Mesendoderm (in vitro differentiated cells): ENCODE results near the gene CPA5.

Experiments used
- DNase-seq: peaks from one replicate; pipeline ENCODE4 v3.0.0; 2013
- H2AK5ac ChIP-seq: 2 replicates; pipeline ENCODE4 v1.6.1; 2013; ENCODE audit warnings: low read length, inconsistent platforms
- H2BK120ac ChIP-seq: 2 replicates; pipeline ENCODE4 v1.6.1; 2013; ENCODE audit warnings: low read depth, mild to moderate bottlenecking, low read length, moderate library complexity, mixed read lengths
- H2BK15ac ChIP-seq: replicated peaks from 2 replicates; pipeline ENCODE4 v1.6.1; 2013; ENCODE audit warnings: low read depth, mild to moderate bottlenecking, moderate library complexity
- H2BK5ac ChIP-seq: 2 replicates; pipeline ENCODE4 v1.6.1; 2013; ENCODE audit warnings: low read length, inconsistent platforms
- H3K18ac ChIP-seq: 2 replicates; pipeline ENCODE4 v1.6.1; 2013; ENCODE audit warnings: mild to moderate bottlenecking, low read length, mixed read lengths
- H3K23ac ChIP-seq: one replicate; pipeline ENCODE4 v1.6.1; 2013; ENCODE audit warnings: low read length
- H3K27ac ChIP-seq: 2 replicates; pipeline ENCODE4 v1.5.1; 2013; ENCODE audit warnings: low read depth, mild to moderate bottlenecking, inconsistent platforms, low read length, moderate library complexity
- H3K27me3 ChIP-seq: 2 replicates; pipeline ENCODE4 v1.6.1; 2013; ENCODE audit warnings: low read length, control low read depth, mild to moderate bottlenecking, inconsistent platforms; ENCODE audit not compliant: insufficient read depth, poor library complexity
- H3K36me3 ChIP-seq: 2 replicates; pipeline ENCODE4 v1.6.1; 2013; ENCODE audit warnings: low read length, inconsistent platforms; ENCODE audit not compliant: control insufficient read depth, insufficient read depth
- H3K4ac ChIP-seq: one replicate; pipeline ENCODE4 v1.6.1; 2013; ENCODE audit warnings: low read depth, mild to moderate bottlenecking, low read length, moderate library complexity
- H3K4me1 ChIP-seq: 2 replicates; pipeline ENCODE4 v1.6.1; 2013; ENCODE audit warnings: low read depth, low read length, inconsistent platforms; ENCODE audit not compliant: control insufficient read depth
- H3K4me2 ChIP-seq: 2 replicates; pipeline ENCODE4 v1.6.1; 2013; ENCODE audit warnings: low read length
- H3K4me3 ChIP-seq: 2 replicates; pipeline ENCODE4 v1.5.1; 2013; ENCODE audit warnings: mild to moderate bottlenecking, low read length
- H3K56ac ChIP-seq: one replicate; pipeline ENCODE4 v1.6.1; 2013; ENCODE audit warnings: low read length
- H3K79me1 ChIP-seq: 2 replicates; pipeline ENCODE4 v1.6.1; 2013; ENCODE audit warnings: low read length, inconsistent platforms
- H3K79me2 ChIP-seq: 2 replicates; pipeline ENCODE4 v1.6.1; 2013; ENCODE audit warnings: mild to moderate bottlenecking, low read length; ENCODE audit not compliant: control insufficient read depth, insufficient read depth
- H3K9ac ChIP-seq: 2 replicates; pipeline ENCODE4 v1.6.1; 2013; ENCODE audit warnings: low read length, inconsistent platforms
- H4K5ac ChIP-seq: one replicate; pipeline ENCODE4 v1.6.1; 2013; ENCODE audit warnings: low read length
- H4K8ac ChIP-seq: one replicate; pipeline ENCODE4 v1.6.1; 2013; ENCODE audit warnings: low read depth, mild to moderate bottlenecking, control low read depth, low read length, moderate library complexity
- WGBS: extraction: QIAGEN DNeasy Blood & Tissue Kit; methylation state at CpG from one replicate; pipeline ENCODE4 v1.1.7; 2013; ENCODE audit warnings: low lambda C conversion rate, missing lambda C conversion rate; ENCODE audit not compliant: insufficient coverage; ENCODE audit errors: extremely low coverage; 5-methylcytosine and 5-hydroxymethylcytosine counted together

Gene CPA5

DNA sequence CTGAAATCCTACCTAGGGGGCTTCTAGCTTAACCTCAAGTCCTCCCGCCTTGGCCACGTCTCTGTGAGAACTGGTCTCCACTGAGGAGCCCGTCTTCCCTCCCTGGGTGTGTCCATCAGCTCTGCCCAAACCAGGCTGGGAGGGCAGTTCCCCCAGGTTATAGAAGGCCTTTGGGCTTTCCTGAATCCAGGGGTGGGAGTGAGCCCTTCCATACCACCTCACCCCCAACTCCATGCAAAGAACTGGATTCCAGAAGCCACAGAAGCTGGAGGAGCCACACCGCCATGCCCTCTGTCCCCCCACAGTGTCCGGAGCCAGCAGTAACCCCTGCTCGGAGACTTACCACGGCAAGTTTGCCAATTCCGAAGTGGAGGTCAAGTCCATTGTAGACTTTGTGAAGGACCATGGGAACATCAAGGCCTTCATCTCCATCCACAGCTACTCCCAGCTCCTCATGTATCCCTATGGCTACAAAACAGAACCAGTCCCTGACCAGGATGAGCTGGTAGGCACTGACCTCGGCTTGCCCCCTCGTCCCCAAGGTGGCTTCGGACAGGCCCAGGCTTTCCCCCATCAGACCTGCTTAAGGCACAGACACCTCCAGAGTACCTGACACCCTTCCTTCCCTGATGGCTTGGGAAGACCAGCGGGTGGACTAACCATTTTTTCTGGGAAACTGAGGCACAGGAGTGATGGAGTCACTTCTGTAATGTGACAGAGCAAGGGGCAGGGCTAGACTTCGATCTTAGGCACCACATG, 40.4 kb downstream of the CPA5 start:
- DNase-seq, result no peak
- Histone ChIP-seq H3K36me3 (no peaks in the 10 kb centered on the region), H2BK5ac (no peak overlapping the region), H3K79me1 (no peaks in the 10 kb centered on the region), H2AK5ac (no peak overlapping the region), H3K4ac (no peak overlapping the region), H3K27ac (no peak overlapping the region), H3K56ac (no peak overlapping the region), H2BK15ac (no peak overlapping the region), H3K27me3 (no peaks in the 10 kb centered on the region), H3K4me1 (peaks cover 1% of the 10 kb centered on the region), H3K9ac (no peak overlapping the region), H3K18ac (no peak overlapping the region), H3K79me2 (no peaks in the 10 kb centered on the region), H3K4me2 (no peak overlapping the region), H3K4me3 (no peak overlapping the region), H3K23ac (no peak overlapping the region), H2BK120ac (no peak overlapping the region), H4K8ac (no peak overlapping the region), H4K5ac (no peak overlapping the region)
- WGBS, result no CpG with 5 or more reads among the region's 13 CpGs

DNA sequence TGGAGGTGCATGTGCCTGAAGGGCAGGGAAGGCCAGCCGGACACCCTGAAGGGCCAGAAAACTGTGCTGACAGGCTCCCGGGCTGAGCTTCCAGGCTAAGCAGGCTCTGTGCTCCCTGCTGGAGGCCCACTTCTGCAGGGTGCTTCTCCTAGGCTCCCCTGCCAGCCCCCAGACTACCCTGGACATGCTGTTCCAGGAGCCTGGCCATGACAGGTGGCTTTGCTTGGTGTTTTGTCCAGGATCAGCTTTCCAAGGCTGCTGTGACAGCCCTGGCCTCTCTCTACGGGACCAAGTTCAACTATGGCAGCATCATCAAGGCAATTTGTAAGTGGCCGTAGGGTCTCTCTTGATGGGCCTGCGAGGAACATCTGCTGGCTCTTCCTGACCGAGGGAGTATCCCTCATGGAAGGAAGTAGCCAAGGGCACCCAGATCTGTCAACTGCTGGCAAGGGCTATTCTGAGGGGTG, 41.0 kb downstream of the CPA5 start:
- H3K18ac ChIP-seq, result no peak overlapping the region
- no CpG with 5 or more reads among the region's 6 CpGs for WGBS

DNA sequence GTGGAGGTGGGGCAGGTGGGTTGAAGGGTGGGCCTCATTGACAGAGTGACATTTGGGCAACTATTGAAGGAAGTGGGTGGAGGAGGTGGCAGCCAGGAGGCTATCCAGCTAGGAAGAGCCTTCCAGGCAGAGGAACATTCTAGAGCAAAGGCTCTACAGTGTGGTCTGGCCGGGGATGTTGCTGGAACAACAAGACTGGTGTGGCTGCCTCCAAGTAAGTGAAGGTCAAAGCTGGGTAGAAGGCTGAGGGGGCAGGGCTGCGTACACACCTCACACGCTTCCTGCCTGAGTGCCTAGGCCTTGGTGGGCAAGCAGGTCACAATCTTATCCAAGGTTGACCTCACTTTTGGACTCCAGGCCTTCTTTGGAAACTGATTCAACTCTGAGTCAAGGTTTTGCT, 42.3 kb downstream of the CPA5 start:
- Histone ChIP-seq H3K23ac (no peak overlapping the region), H3K27ac (no peak overlapping the region), H4K5ac (no peak overlapping the region), H3K36me3 (no peaks in the 10 kb centered on the region), H2AK5ac (no peak overlapping the region), H3K79me1 (no peaks in the 10 kb centered on the region), H3K27me3 (no peaks in the 10 kb centered on the region), H2BK5ac (no peak overlapping the region), H4K8ac (no peak overlapping the region), H3K18ac (no peak overlapping the region), H3K9ac (no peak overlapping the region), H3K4me3 (no peak overlapping the region), H2BK15ac (no peak overlapping the region), H3K4me1 (no peaks in the 10 kb centered on the region), H3K4me2 (no peak overlapping the region), H3K79me2 (no peaks in the 10 kb centered on the region), H2BK120ac (no peak overlapping the region), H3K56ac (no peak overlapping the region), H3K4ac (no peak overlapping the region)
- no peak for DNase-seq
- no CpG with 5 or more reads among the region's 3 CpGs for WGBS

More for the DNA sequence above, 41.0 kb downstream of the CPA5 start:
- Histone ChIP-seq H3K4me2 (no peak overlapping the region), H4K5ac (no peak overlapping the region), H3K36me3 (no peaks in the 10 kb centered on the region), H2BK5ac (no peak overlapping the region), H3K4me3 (no peak overlapping the region), H3K27me3 (no peaks in the 10 kb centered on the region), H3K79me1 (no peaks in the 10 kb centered on the region), H3K56ac (no peak overlapping the region), H2BK15ac (no peak overlapping the region), H2BK120ac (no peak overlapping the region), H3K79me2 (no peaks in the 10 kb centered on the region), H3K27ac (no peak overlapping the region), H2AK5ac (no peak overlapping the region), H3K9ac (no peak overlapping the region), H3K23ac (no peak overlapping the region), H3K4me1 (no peaks in the 10 kb centered on the region), H4K8ac (no peak overlapping the region), H3K4ac (no peak overlapping the region)
- no peak for DNase-seq

DNA sequence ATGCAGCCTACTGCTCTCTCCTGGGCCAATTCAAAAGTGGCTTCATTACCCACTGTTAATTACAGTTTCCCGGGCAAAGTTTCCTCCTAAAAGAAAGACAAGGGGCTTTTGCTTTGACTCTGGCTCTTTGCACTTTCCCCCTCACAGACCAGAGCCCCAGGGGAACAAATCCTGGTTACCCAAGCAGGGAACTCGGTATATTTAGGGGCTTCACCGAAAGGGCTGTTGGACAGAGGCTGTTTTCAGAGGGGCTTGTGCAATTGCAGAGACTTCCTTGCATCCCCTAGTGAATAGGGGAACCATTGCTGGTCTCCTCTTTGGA, 42.7 kb downstream of the CPA5 start:
- H3K18ac ChIP-seq, result no peak overlapping the region
- no peak overlapping the region for H4K5ac ChIP-seq
- no peaks in the 10 kb centered on the region for H3K27me3 ChIP-seq
- H3K36me3 ChIP-seq, result no peaks in the 10 kb centered on the region
- no peak overlapping the region for H3K9ac ChIP-seq
- no peak overlapping the region for H3K23ac ChIP-seq
- no peak overlapping the region for H3K56ac ChIP-seq
- no peak overlapping the region for H3K4me3 ChIP-seq
- H2BK120ac ChIP-seq, result no peak overlapping the region
- H2AK5ac ChIP-seq, result no peak overlapping the region
- H3K4me1 ChIP-seq, result no peaks in the 10 kb centered on the region
- H3K27ac ChIP-seq, result no peak overlapping the region
- no peak overlapping the region for H2BK15ac ChIP-seq
- H3K4me2 ChIP-seq, result no peak overlapping the region
- no peaks in the 10 kb centered on the region for H3K79me2 ChIP-seq
- H3K79me1 ChIP-seq, result no peaks in the 10 kb centered on the region
- no peak overlapping the region for H4K8ac ChIP-seq
- no peak overlapping the region for H2BK5ac ChIP-seq
- no peak for DNase-seq
- H3K4ac ChIP-seq, result no peak overlapping the region
- no CpG with 5 or more reads among the region's 3 CpGs for WGBS

DNA sequence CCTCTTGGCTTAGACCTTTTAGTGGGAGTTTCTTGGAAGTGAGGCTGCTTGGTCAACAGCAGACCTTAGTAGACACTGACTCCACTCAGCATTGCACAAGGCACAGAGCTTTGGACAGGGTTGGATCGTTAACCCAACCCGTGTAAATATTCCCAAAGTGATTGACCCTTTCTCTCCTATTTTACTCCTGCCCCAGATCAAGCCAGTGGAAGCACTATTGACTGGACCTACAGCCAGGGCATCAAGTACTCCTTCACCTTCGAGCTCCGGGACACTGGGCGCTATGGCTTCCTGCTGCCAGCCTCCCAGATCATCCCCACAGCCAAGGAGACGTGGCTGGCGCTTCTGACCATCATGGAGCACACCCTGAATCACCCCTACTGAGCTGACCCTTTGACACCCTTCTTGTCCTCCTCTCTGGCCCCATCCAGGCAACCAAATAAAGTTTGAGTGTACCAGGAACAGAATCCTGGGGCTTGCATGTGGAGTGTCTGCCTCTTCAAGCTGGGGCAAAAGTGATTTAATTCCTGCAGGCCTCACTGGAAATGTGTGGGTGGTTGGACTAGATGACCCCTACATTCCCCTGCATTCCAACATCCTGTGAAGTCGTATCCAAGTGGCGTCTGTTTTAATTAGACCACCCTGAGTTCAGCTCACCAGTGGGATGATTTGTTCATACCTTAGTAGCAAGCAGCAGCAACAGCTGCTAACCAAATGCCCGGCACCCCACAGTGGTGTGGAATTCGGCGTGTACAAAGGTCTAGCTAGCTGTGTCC, 43.2 kb downstream of the CPA5 start:
- no peak overlapping the region for H4K8ac ChIP-seq
- no peaks in the 10 kb centered on the region for H3K27me3 ChIP-seq
- no peak overlapping the region for H3K23ac ChIP-seq
- WGBS, result no CpG with 5 or more reads among the region's 12 CpGs
- no peak overlapping the region for H3K27ac ChIP-seq
- no peak overlapping the region for H3K4me2 ChIP-seq
- H3K4me3 ChIP-seq, result no peak overlapping the region
- no peak for DNase-seq
- H3K4me1 ChIP-seq, result no peaks in the 10 kb centered on the region
- no peak overlapping the region for H3K18ac ChIP-seq
- no peak overlapping the region for H3K9ac ChIP-seq
- H3K56ac ChIP-seq, result no peak overlapping the region
- H2AK5ac ChIP-seq, result no peak overlapping the region
- H2BK120ac ChIP-seq, result no peak overlapping the region
- no peak overlapping the region for H2BK15ac ChIP-seq
- no peaks in the 10 kb centered on the region for H3K79me1 ChIP-seq
- H3K36me3 ChIP-seq, result no peaks in the 10 kb centered on the region
- H4K5ac ChIP-seq, result no peak overlapping the region
- H3K4ac ChIP-seq, result no peak overlapping the region
- no peaks in the 10 kb centered on the region for H3K79me2 ChIP-seq
- no peak overlapping the region for H2BK5ac ChIP-seq
